GM12878 (cell line): ENCODE data around the gene SBF1. TPM values are rescaled to one million over a fixed set of nuclear protein-coding genes. Genes with fewer than 3 reads are reported as not detected.

Source experiments
- ATAC-seq: fragments of 200-7000 bp; cut with Tn5 transposase; 3 replicates; pipeline ENCODE4 v1.9.1; 2020; ENCODE audit warnings: mild to moderate bottlenecking, moderate library complexity
- BruUV-seq: library from RNA; stranded (reverse); fragments of 400-500 nt; replicated peaks from 2 replicates; lab custom pipeline; 2021; lab: Mats Ljungman, UMichigan
- CTCF ChIA-PET: fragments of 300-600 bp; sonication (Branson Sonifier 250); formaldehyde crosslinking; extraction: SDS; loops from one replicate; lab custom pipeline; 2021; ENCODE audit warnings: inconsistent platforms; lab: Yijun Ruan, JAX
- POLR2A ChIA-PET: fragments of 350-600 bp; formaldehyde crosslinking; extraction: SDS; loops from one replicate; lab custom pipeline; 2021; ENCODE audit warnings: inconsistent platforms; lab: Charles Lee
- RAD21 ChIA-PET: fragments of 300-600 bp; sonication (Branson Sonifier 250); formaldehyde crosslinking; loops from one replicate; lab custom pipeline; 2023; ENCODE audit warnings: antibody characterized with exemption; ENCODE audit not compliant: unreplicated experiment; lab: Charles Lee
- SMC1A ChIA-PET: fragments of 300-600 bp; sonication (Branson Sonifier 250); formaldehyde crosslinking; loops from one replicate; lab custom pipeline; 2023; ENCODE audit not compliant: unreplicated experiment, uncharacterized antibody; lab: Charles Lee
- DNase-seq: peaks from one replicate; pipeline ENCODE4 v3.0.0-alpha.2; 2011; ENCODE audit warnings: low read depth, low spot score
- FAIRE-seq: peaks from 3 replicates; lab custom pipeline; 2011; peaks lifted over from hg19 to GRCh38; lab: Jason Lieb, UNC
- H2AFZ ChIP-seq: 2 replicates; pipeline ENCODE4 v1.6.0; 2011; ENCODE audit warnings: low read depth, low read length, control low read depth; ENCODE audit not compliant: control insufficient read depth
- H3K27ac ChIP-seq: 2 replicates; pipeline ENCODE4 v1.5.1; 2011; ENCODE audit warnings: control low read depth; ENCODE audit not compliant: control insufficient read depth, insufficient read depth
- H3K27me3 ChIP-seq, 2 experiments: replicated peaks in 1 of 2; 2 replicates each; pipeline versions ENCODE4 v1.6.0 to v1.6.1; 2011; ENCODE audit warnings: low read length in 1 of 2; ENCODE audit not compliant: control insufficient read depth in 2 of 2, insufficient read depth in 2 of 2
- H3K36me3 ChIP-seq, 2 experiments: 2 replicates each; pipeline ENCODE4 v1.5.1; 2011; ENCODE audit warnings: low read length in 1 of 2; ENCODE audit not compliant: control insufficient read depth in 2 of 2, insufficient read depth in 2 of 2
- H3K4me1 ChIP-seq: 2 replicates; pipeline ENCODE4 v1.6.1; 2011; ENCODE audit warnings: mild to moderate bottlenecking, low read length, moderate library complexity, mixed read lengths; ENCODE audit not compliant: control insufficient read depth, insufficient read depth
- H3K4me2 ChIP-seq: 2 replicates; pipeline ENCODE4 v1.6.0; 2011; ENCODE audit warnings: control low read depth; ENCODE audit not compliant: control insufficient read depth, insufficient read depth
- H3K4me3 ChIP-seq: fragments of 200-600 bp; sonication (generic); 2 replicates; pipeline ENCODE4 v1.5.1; 2016
- H3K79me2 ChIP-seq: 2 replicates; pipeline ENCODE4 v1.6.0; 2011; ENCODE audit warnings: low read length; ENCODE audit not compliant: control insufficient read depth, insufficient read depth
- H3K9ac ChIP-seq: 2 replicates; pipeline ENCODE4 v1.8.0; 2011; ENCODE audit warnings: low read length, control low read depth, mixed read lengths; ENCODE audit not compliant: control insufficient read depth, insufficient read depth
- H3K9me3 ChIP-seq: replicated peaks from 3 replicates; pipeline ENCODE4 v1.5.1; 2011; ENCODE audit warnings: mild to moderate bottlenecking, low read length; ENCODE audit not compliant: control insufficient read depth, insufficient read depth
- H4K20me1 ChIP-seq: 2 replicates; pipeline ENCODE4 v1.6.0; 2011; ENCODE audit not compliant: control insufficient read depth, insufficient read depth
- CHD2 ChIP-seq: IDR thresholded peaks from 2 replicates; pipeline ENCODE4 v1.6.1; 2011; ENCODE audit warnings: low read depth, low read length, improper control_type of control experiment, borderline replicate concordance
- CREB1 ChIP-seq: IDR thresholded peaks from 2 replicates; pipeline ENCODE4 v1.6.1; 2012; ENCODE audit warnings: low read depth, mild to moderate bottlenecking, inconsistent platforms
- POLR2A ChIP-seq: IDR thresholded peaks from 2 replicates; pipeline ENCODE4 v1.6.1; 2011; ENCODE audit warnings: low read depth, mild to moderate bottlenecking, low read length
- POLR2AphosphoS2 ChIP-seq: IDR thresholded peaks from 2 replicates; pipeline ENCODE4 v1.6.1; 2011; ENCODE audit warnings: low read depth, mild to moderate bottlenecking, low read length, improper control_type of control experiment, moderate library complexity
- SKIL ChIP-seq: fragments of 450-650 bp; IDR thresholded peaks from 2 replicates; pipeline ENCODE4 v1.6.1; 2017; ENCODE audit warnings: mild to moderate bottlenecking, low read depth, inconsistent platforms; ENCODE audit not compliant: poor library complexity, severe bottlenecking
- WGBS: methylation state at CpG from one replicate; pipeline ENCODE4 v1.1.6; 2016; ENCODE audit warnings: low lambda C conversion rate; ENCODE audit not compliant: insufficient replicate concordance, insufficient coverage; ENCODE audit errors: missing lambda C conversion rate; 5-methylcytosine and 5-hydroxymethylcytosine counted together
- in situ Hi-C: fragments of 300-500 bp; cut with MboI; formaldehyde crosslinking; loops from 9 replicates; pipeline ENCODE4 v1.14.3; 2018; ENCODE audit warnings: mixed read lengths
- intact Hi-C: fragments of 100-400 bp; cut with micrococcal nuclease; formaldehyde crosslinking; loops from one replicate; pipeline ENCODE4 v1.14.2; 2022; ENCODE audit not compliant: unreplicated experiment
- polyA plus RNA-seq, 11 experiments: library from polyadenylated mRNA; depleted of rRNA in 4 of 11; unstranded in 6 of 11; stranded (reverse) in 5 of 11; fragments of >200 nt; fragmentation: Nextera tagmentation in 4 of 11; fragmentation: Illumina TruSeq in 1 of 11; extraction: Ambion mirVana in 4 of 11; extraction: Trizol in 1 of 11; gene quantifications; 1 replicate in 1 of 11; 2 replicates in 10 of 11; pipeline versions ENCODE4 v1.2.1 to v1.2.3, GENCODE V29; 2011 to 2016; ENCODE audit warnings: inconsistent platforms in 2 of 11, missing spikeins in 2 of 11, low read depth in 1 of 11
- total RNA-seq, 4 experiments: library from RNA; depleted of rRNA in 3 of 4; stranded (reverse); fragments of >200 nt in 3 of 4; fragmentation: Illumina TruSeq in 1 of 4; extraction: Trizol in 1 of 4; gene quantifications; 2 replicates each; pipeline versions ENCODE4 v1.2.1 to v1.2.3, GENCODE V29; 2013 to 2021

Gene SBF1
- total and polyA plus RNA-seq, 10 of the 15 experiments (the other 5 are each of a cell fraction or from before 2014, with no cell fraction given): 0.23 to 95.0 (median 17.8) TPM

- H4K20me1 ChIP-seq: no peaks in the 10 kb centered on the region
Measured at GRCh38 chr22:50467773-50468440, 6.9 kb downstream of the SBF1 start.

More at GRCh38 chr22:50467773-50468440, 6.9 kb downstream of the SBF1 start:
- BruUV-seq: no TSS peak
- Histone ChIP-seq H3K4me2 (no peak overlapping the region), H3K27ac (no peak overlapping the region), H3K9me3 (no peaks in the 10 kb centered on the region), H3K4me3 (no peak overlapping the region), H2AFZ (no peak overlapping the region), H3K9ac (no peak overlapping the region), H3K27me3 (no peaks in the 10 kb centered on the region), H3K36me3 (peaks cover 14 to 39% of the 10 kb centered on the region in 2 experiments), H3K4me1 (peaks cover 40% of the 10 kb centered on the region), H3K79me2 (peaks cover 40% of the 10 kb centered on the region)
- FAIRE-seq (no peak), DNase-seq (no peak), ATAC-seq (no peak)
- WGBS: 83% methylated on average over 21 of the region's 22 CpGs
- TF ChIP-seq CHD2 (no peak), SKIL (no peak), POLR2AphosphoS2 (no peak), CREB1 (no peak), POLR2A (0 out of 2 replicates have a peak, but pooled peaks have one; percentile 7)
- ChIA-PET RAD21 (no interaction called here), CTCF (interaction anchor here (0.6 to 3.3 kb wide), 4 partner anchors 58 to 161 kb away, joined by 3 to 19 read pairs (median 4); partner anchors contain the start of gene SCO2), SMC1A (interaction anchor here (1.1 kb wide), 1 partner anchor 226 kb away, joined by 3 read pairs; no protein-coding TSS in a partner anchor), POLR2A (interaction anchor here (1.0 to 1.1 kb wide), 2 partner anchors 18 to 40 kb away, joined by 3 to 5 read pairs; partner anchors contain the start of genes LMF2, MIOX and NCAPH2)
- intact Hi-C loops (no loop called here), in situ Hi-C loops (no loop called here)
